CD4-positive, alpha-beta memory T cell (primary cell): ENCODE measurements around the gene CLEC2L. TPM values are rescaled to one million over a fixed set of nuclear protein-coding genes. Genes with fewer than 3 reads are reported as not detected.

Source experiments
- CTCF ChIA-PET: fragments of 350-600 bp; sonication (Branson Sonifier 250); formaldehyde crosslinking; loops from one replicate; lab custom pipeline; 2021; ENCODE audit warnings: inconsistent platforms; ENCODE audit not compliant: partially characterized antibody; lab: Charles Lee
- POLR2A ChIA-PET: fragments of 350-600 bp; sonication (Branson Sonifier 250); formaldehyde crosslinking; loops from one replicate; lab custom pipeline; 2021; ENCODE audit not compliant: partially characterized antibody; lab: Charles Lee
- DNase-seq, 5 donors: peaks; one replicate each; pipeline versions ENCODE4 v3.0.0 to v3.0.0-alpha.2; 2020 to 2022; ENCODE audit warnings: mixed read lengths in 1 of 5
- H3K27ac ChIP-seq: one replicate; pipeline ENCODE4 v1.7.0; 2013; ENCODE audit warnings: low read depth, low read length
- H3K27me3 ChIP-seq: 2 replicates; pipeline ENCODE4 v1.7.0; 2013; ENCODE audit warnings: mild to moderate bottlenecking, low read length, moderate library complexity; ENCODE audit not compliant: insufficient read depth
- H3K36me3 ChIP-seq: 2 replicates; pipeline ENCODE4 v1.7.0; 2013; ENCODE audit warnings: mild to moderate bottlenecking, low read length, moderate library complexity; ENCODE audit not compliant: insufficient read depth
- H3K4me1 ChIP-seq: 2 replicates; pipeline ENCODE4 v1.7.0; 2013; ENCODE audit warnings: mild to moderate bottlenecking, low read length, moderate library complexity; ENCODE audit not compliant: insufficient read depth
- H3K4me3 ChIP-seq, 2 donors: one replicate each; pipeline ENCODE4 v1.7.0; 2013; ENCODE audit warnings: low read length in 2 of 2, mild to moderate bottlenecking in 1 of 2
- H3K9me3 ChIP-seq, 2 donors: one replicate each; pipeline ENCODE4 v1.7.0; 2013; ENCODE audit warnings: low read length in 2 of 2, control low read depth in 1 of 2; ENCODE audit not compliant: control insufficient read depth in 1 of 2
- H3K27ac Mint-ChIP-seq, 7 donors: one replicate each; pipeline ENCODE4 v1.8.0; 2020 to 2021; ENCODE audit warnings: mixed read lengths in 7 of 7, mild to moderate bottlenecking in 6 of 7, inconsistent platforms in 3 of 7, moderate library complexity in 3 of 7
- H3K27me3 Mint-ChIP-seq, 2 donors: one replicate each; pipeline ENCODE4 v1.8.0; 2020 to 2021; ENCODE audit warnings: mixed read lengths in 2 of 2
- H3K36me3 Mint-ChIP-seq, 2 donors: one replicate each; pipeline ENCODE4 v1.8.0; 2020 to 2021; ENCODE audit warnings: mixed read lengths in 2 of 2, inconsistent platforms in 1 of 2, mild to moderate bottlenecking in 1 of 2
- H3K4me1 Mint-ChIP-seq, 4 donors: one replicate each; pipeline ENCODE4 v1.8.0; 2020 to 2021; ENCODE audit warnings: mixed read lengths in 4 of 4, mild to moderate bottlenecking in 1 of 4
- H3K4me3 Mint-ChIP-seq, 8 donors: one replicate each; pipeline ENCODE4 v1.8.0; 2020 to 2021; ENCODE audit warnings: mixed read lengths in 8 of 8, mild to moderate bottlenecking in 7 of 8, moderate library complexity in 6 of 8, inconsistent platforms in 3 of 8
- H3K9me3 Mint-ChIP-seq, 8 donors: one replicate each; pipeline ENCODE4 v1.8.0; 2020 to 2021; ENCODE audit warnings: mixed read lengths in 8 of 8, mild to moderate bottlenecking in 5 of 8, inconsistent platforms in 3 of 8, moderate library complexity in 1 of 8
- intact Hi-C: fragments of 100-400 bp; cut with micrococcal nuclease; formaldehyde crosslinking; loops from one replicate; pipeline ENCODE4 v1.15.1; 2023
- polyA plus RNA-seq, 2 donors: library from polyadenylated mRNA; unstranded; fragments of 300-500 nt; fragmentation: Illumina TruSeq; gene quantifications; one replicate each; pipeline ENCODE4 v1.2.3, GENCODE V29; 2021
- total RNA-seq, 2 experiments: library from RNA; stranded (reverse); gene quantifications; one replicate each; pipeline ENCODE4 v1.2.3, GENCODE V29; 2021

The CLEC2L gene
- total and polyA plus RNA-seq, 4 experiments from 2014 or later = not detected

GRCh38 chr7:139487366-139488080, 36.0 kb upstream of the CLEC2L start:
- CTCF ChIA-PET = interaction anchor here (1.1 kb wide), 2 partner anchors 10 to 13 kb away, joined by 3 to 4 read pairs; no protein-coding TSS in a partner anchor
- Histone ChIP-seq H3K4me1 (peaks cover 10% of the 10 kb centered on the region), H3K27me3 (peaks cover 5% of the 10 kb centered on the region), H3K27ac (no peak overlapping the region), H3K9me3 (peaks cover 0 to 6% of the 10 kb centered on the region in 2 donors), H3K36me3 (no peaks in the 10 kb centered on the region), H3K4me3 (no peak overlapping the region)
- POLR2A ChIA-PET = no interaction called here
- Mint-ChIP-seq H3K9me3 (peaks cover 0 to 18% (median 8%) of the 10 kb centered on the region in 8 donors), H3K4me3 (no peak overlapping the region), H3K36me3 (peaks cover 0 to 3% of the 10 kb centered on the region in 2 donors), H3K27me3 (peaks cover 13% of the 10 kb centered on the region in 2 donors), H3K4me1 (peaks cover 0 to 6% (median 2%) of the 10 kb centered on the region in 4 donors), H3K27ac (peak overlapping the region in 1 of 7 donors; percentile 6)
- intact Hi-C loops = no loop called here
- DNase-seq = no peak

- H3K4me3 ChIP-seq = no peak overlapping the region
- CTCF ChIA-PET = interaction anchor here (3.4 kb wide), 1 partner anchor 11 kb away, joined by 26 read pairs; no protein-coding TSS in a partner anchor
- Mint-ChIP-seq H3K27me3 (peaks cover 13% of the 10 kb centered on the region in 2 donors), H3K4me3 (no peak overlapping the region), H3K36me3 (peaks cover 0 to 3% of the 10 kb centered on the region in 2 donors), H3K9me3 (peaks cover 0 to 24% (median 13%) of the 10 kb centered on the region in 8 donors), H3K27ac (no peak overlapping the region), H3K4me1 (peaks cover 0 to 3% (median 2%) of the 10 kb centered on the region in 4 donors)
- POLR2A ChIA-PET = no interaction called here
- H3K9me3 ChIP-seq = peaks cover 0 to 9% of the 10 kb centered on the region in 2 donors
- H3K36me3 ChIP-seq = no peaks in the 10 kb centered on the region
- peaks cover 2% of the 10 kb centered on the region for H3K4me1 ChIP-seq
- intact Hi-C loops = no loop called here
- no peak overlapping the region for H3K27ac ChIP-seq
- H3K27me3 ChIP-seq = peaks cover 2% of the 10 kb centered on the region
- no peak for DNase-seq
Measured at GRCh38 chr7:139488810-139489209, 34.7 kb upstream of the CLEC2L start.

GRCh38 chr7:139490130-139490529, 33.4 kb upstream of the CLEC2L start:
- no peak overlapping the region for H3K4me3 Mint-ChIP-seq

GRCh38 chr7:139492293-139492692, 31.2 kb upstream of the CLEC2L start:
- H3K27ac ChIP-seq = no peak overlapping the region
- H3K4me3 ChIP-seq = no peak overlapping the region
- DNase-seq = no peak
- no peak overlapping the region for H3K4me3 Mint-ChIP-seq
- peaks cover 5% of the 10 kb centered on the region for H3K4me1 ChIP-seq
- H3K9me3 Mint-ChIP-seq = peaks cover 0 to 24% (median 13%) of the 10 kb centered on the region in 8 donors
- H3K36me3 ChIP-seq = no peaks in the 10 kb centered on the region
- no peak overlapping the region for H3K27ac Mint-ChIP-seq
- POLR2A ChIA-PET = no interaction called here
- H3K9me3 ChIP-seq = peaks cover 0 to 9% of the 10 kb centered on the region in 2 donors
- peaks cover 0 to 3% of the 10 kb centered on the region in 2 donors for H3K36me3 Mint-ChIP-seq
- H3K4me1 Mint-ChIP-seq = peaks cover 0 to 2% (median 0%) of the 10 kb centered on the region in 4 donors
- no peaks in the 10 kb centered on the region for H3K27me3 ChIP-seq
- CTCF ChIA-PET = interaction anchor here (1.1 to 1.2 kb wide), 2 partner anchors 10 to 156 kb away, joined by 3 to 5 read pairs; no protein-coding TSS in a partner anchor
- H3K27me3 Mint-ChIP-seq = peaks cover 1 to 2% of the 10 kb centered on the region in 2 donors
- intact Hi-C loops = no loop called here

More at GRCh38 chr7:139490130-139490529, 33.4 kb upstream of the CLEC2L start:
- peaks cover 7% of the 10 kb centered on the region in 2 donors for H3K27me3 Mint-ChIP-seq
- ChIA-PET POLR2A (no interaction called here), CTCF (interaction anchor here (0.6 to 3.4 kb wide), 2 partner anchors 9 to 1142 kb away, joined by 3 to 26 read pairs; no protein-coding TSS in a partner anchor)
- Histone ChIP-seq H3K27ac (no peak overlapping the region), H3K4me1 (peaks cover 2% of the 10 kb centered on the region), H3K9me3 (peaks cover 0 to 9% of the 10 kb centered on the region in 2 donors), H3K27me3 (no peaks in the 10 kb centered on the region), H3K36me3 (no peaks in the 10 kb centered on the region), H3K4me3 (no peak overlapping the region)
- peaks cover 0 to 24% (median 13%) of the 10 kb centered on the region in 8 donors for H3K9me3 Mint-ChIP-seq
- peaks cover 0 to 3% of the 10 kb centered on the region in 2 donors for H3K36me3 Mint-ChIP-seq
- H3K4me1 Mint-ChIP-seq = peaks cover 0 to under 1% (median 0%) of the 10 kb centered on the region in 4 donors
- intact Hi-C loops = no loop called here
- H3K27ac Mint-ChIP-seq = peak overlapping the region in 1 of 7 donors; percentile 13
- no peak for DNase-seq

- H3K27ac ChIP-seq = no peak overlapping the region
- no peak overlapping the region for H3K4me3 ChIP-seq
- H3K36me3 ChIP-seq = no peaks in the 10 kb centered on the region
- DNase-seq = no peak
- no peak overlapping the region for H3K4me3 Mint-ChIP-seq
- intact Hi-C loops = no loop called here
- H3K27ac Mint-ChIP-seq = peak overlapping the region in 1 of 7 donors; percentile 9
- peaks cover 0 to 22% (median 13%) of the 10 kb centered on the region in 8 donors for H3K9me3 Mint-ChIP-seq
- H3K9me3 ChIP-seq = peaks cover 0 to 9% of the 10 kb centered on the region in 2 donors
- H3K27me3 ChIP-seq = no peaks in the 10 kb centered on the region
- H3K36me3 Mint-ChIP-seq = peaks cover 0 to 1% of the 10 kb centered on the region in 2 donors
- peaks cover 5% of the 10 kb centered on the region for H3K4me1 ChIP-seq
- POLR2A ChIA-PET = no interaction called here
- CTCF ChIA-PET = no interaction called here
- peaks cover 0 to 4% of the 10 kb centered on the region in 2 donors for H3K27me3 Mint-ChIP-seq
- peaks cover under 1 to 4% (median 4%) of the 10 kb centered on the region in 4 donors for H3K4me1 Mint-ChIP-seq
Measured at GRCh38 chr7:139494835-139495579, 28.5 kb upstream of the CLEC2L start.

GRCh38 chr7:139495580-139496125, 27.8 kb upstream of the CLEC2L start:
- DNase-seq = no peak
- Mint-ChIP-seq H3K27ac (no peak overlapping the region), H3K4me1 (peaks cover 2 to 9% (median 6%) of the 10 kb centered on the region in 4 donors), H3K9me3 (peaks cover 0 to 20% (median 13%) of the 10 kb centered on the region in 8 donors), H3K4me3 (no peak overlapping the region), H3K36me3 (no peaks in the 10 kb centered on the region), H3K27me3 (peaks cover 0 to 5% of the 10 kb centered on the region in 2 donors)
- ChIA-PET CTCF (no interaction called here), POLR2A (no interaction called here)
- peaks cover 0 to 9% of the 10 kb centered on the region in 2 donors for H3K9me3 ChIP-seq
- H3K4me1 ChIP-seq = peaks cover 5% of the 10 kb centered on the region
- no peaks in the 10 kb centered on the region for H3K27me3 ChIP-seq
- H3K36me3 ChIP-seq = no peaks in the 10 kb centered on the region
- no peak overlapping the region for H3K4me3 ChIP-seq
- no peak overlapping the region for H3K27ac ChIP-seq
- intact Hi-C loops = no loop called here
